Neutrophil (primary cell): ENCODE results near the gene TOMM40.

ENCODE experiments used
- H3K27ac ChIP-seq: fragments of 200-600 bp; sonication (generic); 2 replicates; pipeline ENCODE4 v1.5.1; 2016; ENCODE audit warnings: mild to moderate bottlenecking, moderate library complexity
- H3K27me3 ChIP-seq: fragments of 200-600 bp; sonication (generic); 2 replicates; pipeline ENCODE4 v1.6.0; 2016; ENCODE audit warnings: mild to moderate bottlenecking
- H3K36me3 ChIP-seq: fragments of 200-600 bp; sonication (generic); 2 replicates; pipeline ENCODE4 v1.5.1; 2017
- H3K4me1 ChIP-seq, 2 experiments: fragments of 200-600 bp in 1 of 2; sonication (generic) in 1 of 2; 1 replicate in 1 of 2; 2 replicates in 1 of 2; pipeline versions ENCODE4 v1.5.1 to v1.6.1; 2013 to 2016; ENCODE audit warnings: low read depth in 1 of 2, low read length in 1 of 2, mild to moderate bottlenecking in 1 of 2, moderate library complexity in 1 of 2; ENCODE audit not compliant: control insufficient read depth in 1 of 2, insufficient read depth in 1 of 2
- H3K4me3 ChIP-seq, 2 experiments: fragments of 200-600 bp in 1 of 2; sonication (generic) in 1 of 2; 1 replicate in 1 of 2; 2 replicates in 1 of 2; pipeline ENCODE4 v1.5.1; 2013 to 2016; ENCODE audit warnings: low read depth in 1 of 2, low read length in 1 of 2, mild to moderate bottlenecking in 1 of 2, moderate library complexity in 1 of 2
- H3K9me3 ChIP-seq: fragments of 200-600 bp; sonication (generic); 2 replicates; pipeline ENCODE4 v1.5.1; 2016
- CTCF ChIP-seq: fragments of 200-600 bp; sonication (generic); IDR thresholded peaks from 2 replicates; pipeline ENCODE4 v1.5.1; 2016; ENCODE audit warnings: antibody characterized with exemption

Gene TOMM40

DNA sequence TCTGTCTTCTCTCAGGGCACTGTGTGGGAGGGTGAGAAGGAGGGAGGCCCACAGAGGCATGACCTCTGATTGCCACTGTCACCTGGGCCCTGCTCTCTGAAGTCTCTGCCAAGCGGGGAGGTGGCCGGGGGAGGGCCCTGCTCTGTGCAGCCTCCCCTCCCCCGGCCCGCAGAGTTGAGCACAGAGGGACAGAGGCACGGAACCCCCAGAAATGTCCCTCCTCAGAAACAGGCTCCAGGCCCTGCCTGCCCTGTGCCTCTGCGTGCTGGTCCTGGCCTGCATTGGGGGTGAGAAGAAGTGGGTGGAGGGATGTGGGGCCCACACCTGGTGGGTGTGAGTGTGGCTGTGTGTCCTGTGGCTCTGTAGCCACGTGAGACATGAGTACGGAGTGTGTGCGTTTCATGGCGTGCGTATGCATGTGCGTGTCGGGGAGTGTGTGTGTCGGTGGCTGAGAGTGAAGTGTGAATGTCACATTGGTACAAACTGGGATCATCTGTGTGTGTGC, 51.1 kb downstream of the TOMM40 start, which contains the start of gene APOC4:
APOC4 (plus strand) TSS at position 171 of the 505 bp plus-strand sequence; CDS start at position 212, 41 bp downstream.
- Histone ChIP-seq H3K27ac (no peak within 1 kb of the TSS), H3K4me1 (peaks cover 0 to 6% of the 10 kb centered on the region in 2 experiments)
- no peak for TF ChIP-seq CTCF

GRCh38 chr19:44943801-44944249, 52.8 kb downstream of the TOMM40 start:
- H3K36me3 ChIP-seq = no peaks in the 10 kb centered on the region
- TF ChIP-seq CTCF = no peak
- H3K9me3 ChIP-seq = no peaks in the 10 kb centered on the region
- no peak overlapping the region for H3K4me3 ChIP-seq
- peaks cover 0 to 6% of the 10 kb centered on the region in 2 experiments for H3K4me1 ChIP-seq
- H3K27me3 ChIP-seq = no peaks in the 10 kb centered on the region
- H3K27ac ChIP-seq = no peak overlapping the region

More for the DNA sequence above, 51.1 kb downstream of the TOMM40 start, which contains the start of gene APOC4:
- H3K4me3 ChIP-seq = no peak within 1 kb of the TSS
- no peaks in the 10 kb centered on the region for H3K27me3 ChIP-seq
- H3K36me3 ChIP-seq = no peaks in the 10 kb centered on the region
- H3K9me3 ChIP-seq = no peaks in the 10 kb centered on the region

DNA sequence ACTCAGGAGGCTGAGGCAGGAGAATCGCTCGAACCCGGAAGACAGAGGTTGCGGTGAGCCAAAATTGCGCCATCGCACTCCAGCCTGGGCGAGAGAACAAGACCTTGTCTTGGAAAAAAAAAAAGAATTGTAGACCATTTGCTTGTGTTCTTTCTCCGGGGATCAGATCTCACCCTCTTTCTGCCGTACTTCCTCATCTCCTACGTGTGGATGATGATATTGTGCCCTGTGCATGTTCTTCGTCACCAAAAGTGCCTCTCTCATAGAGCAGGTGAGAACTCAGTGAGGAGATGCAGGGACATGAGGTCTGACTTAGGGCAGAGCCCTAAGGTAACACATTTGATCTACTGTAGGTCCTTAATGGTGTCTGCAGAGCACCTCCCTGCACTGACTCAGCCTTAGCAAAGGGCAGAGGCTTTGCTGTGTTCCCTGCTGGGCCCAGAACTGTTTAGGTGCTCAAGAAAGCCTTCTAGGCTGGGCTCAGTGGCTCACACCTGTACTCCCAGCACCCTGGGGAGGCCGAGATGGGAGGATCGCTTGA, 56.1 kb downstream of the TOMM40 start:
- Histone ChIP-seq H3K27me3 (no peaks in the 10 kb centered on the region), H3K9me3 (no peaks in the 10 kb centered on the region), H3K4me1 (peaks cover 0 to 6% of the 10 kb centered on the region in 2 experiments), H3K4me3 (no peak overlapping the region), H3K36me3 (peaks cover 13% of the 10 kb centered on the region), H3K27ac (peak overlapping the region; percentile 18)
- TF ChIP-seq CTCF = no peak

GRCh38 chr19:44948237-44948636, 57.2 kb downstream of the TOMM40 start:
- no peak overlapping the region for H3K27ac ChIP-seq
- H3K4me1 ChIP-seq = peaks cover 0 to 6% of the 10 kb centered on the region in 2 experiments
- H3K9me3 ChIP-seq = no peaks in the 10 kb centered on the region
- H3K27me3 ChIP-seq = no peaks in the 10 kb centered on the region
- peaks cover 13% of the 10 kb centered on the region for H3K36me3 ChIP-seq
- H3K4me3 ChIP-seq = no peak overlapping the region
- no peak for TF ChIP-seq CTCF

DNA sequence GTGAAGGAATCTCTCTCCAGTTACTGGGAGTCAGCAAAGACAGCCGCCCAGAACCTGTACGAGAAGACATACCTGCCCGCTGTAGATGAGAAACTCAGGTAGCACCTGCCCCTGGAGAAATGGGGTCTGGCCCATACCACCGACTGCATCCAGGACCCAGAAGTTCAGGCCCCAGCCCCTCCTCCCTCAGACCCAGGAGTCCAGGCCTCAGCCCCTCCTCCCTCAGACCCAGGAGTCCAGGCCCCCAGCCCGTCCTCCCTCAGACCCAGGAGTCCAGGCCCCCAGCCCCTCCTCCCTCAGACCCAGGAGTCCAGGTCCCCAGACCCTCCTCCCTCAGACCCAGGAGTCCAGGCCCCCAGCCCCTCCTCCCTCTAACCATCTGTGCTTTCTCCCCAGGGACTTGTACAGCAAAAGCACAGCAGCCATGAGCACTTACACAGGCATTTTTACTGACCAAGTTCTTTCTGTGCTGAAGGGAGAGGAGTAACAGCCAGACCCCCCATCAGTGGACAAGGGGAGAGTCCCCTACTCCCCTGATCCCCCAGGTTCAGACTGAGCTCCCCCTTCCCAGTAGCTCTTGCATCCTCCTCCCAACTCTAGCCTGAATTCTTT, 57.8 kb downstream of the TOMM40 start:
- H3K27me3 ChIP-seq = no peaks in the 10 kb centered on the region
- TF ChIP-seq CTCF = no peak
- H3K36me3 ChIP-seq = peaks cover 13% of the 10 kb centered on the region
- H3K4me3 ChIP-seq = no peak overlapping the region
- peaks cover 6 to 9% of the 10 kb centered on the region in 2 experiments for H3K4me1 ChIP-seq
- no peaks in the 10 kb centered on the region for H3K9me3 ChIP-seq
- no peak overlapping the region for H3K27ac ChIP-seq
